GM18517 (cell line): ENCODE measurements around the gene SP6.

ENCODE experiments used
- ATAC-seq: cut with Tn5 transposase; IDR thresholded peaks from one replicate; pipeline ENCODE4 v1.9.1; 2021; ENCODE audit warnings: mild to moderate bottlenecking, moderate library complexity; ENCODE audit not compliant: unreplicated experiment

The SP6 gene

GRCh38 chr17:47838636-47839035 lies 12.3 kb downstream of the SP6 start:
- no peak for ATAC-seq

- no peak for ATAC-seq
Observed at GRCh38 chr17:47837401-47838039, 13.4 kb downstream of the SP6 start.

- no peak for ATAC-seq
Observed at GRCh38 chr17:47836601-47837000, 14.4 kb downstream of the SP6 start.

GRCh38 chr17:47834756-47835155 lies 16.2 kb downstream of the SP6 start:
- ATAC-seq, result no peak

- no peak for ATAC-seq
Observed at GRCh38 chr17:47831934-47832327, 19.0 kb downstream of the SP6 start.

GRCh38 chr17:47831003-47831933 lies 19.7 kb downstream of the SP6 start, which contains the start of the genes LRRC46 and MRPL10:
LRRC46 (plus strand) TSS chr17:47831670; CDS start chr17:47831990, 320 bp downstream.
MRPL10 (minus strand) TSS chr17:47831541; CDS start chr17:47831511, 30 bp downstream.
- ATAC-seq, result peak; percentile 79

GRCh38 chr17:47830396-47831002 lies 20.5 kb downstream of the SP6 start:
- no peak for ATAC-seq

- no peak for ATAC-seq
Observed at GRCh38 chr17:47829870-47830269, 21.1 kb downstream of the SP6 start.

GRCh38 chr17:47823519-47823918 lies 27.4 kb downstream of the SP6 start:
- ATAC-seq, result no peak

- ATAC-seq, result no peak
Observed at GRCh38 chr17:47822785-47823184, 28.2 kb downstream of the SP6 start.

- ATAC-seq, result peak; percentile 53
Observed at GRCh38 chr17:47821424-47822391, 29.3 kb downstream of the SP6 start, which contains the start of gene OSBPL7. OSBPL7 (minus strand) TSS chr17:47821794; CDS start chr17:47820278, 1,516 bp downstream.

- ATAC-seq, result no peak
Observed at GRCh38 chr17:47821031-47821423, 29.9 kb downstream of the SP6 start.

- ATAC-seq, result no peak
Observed at GRCh38 chr17:47820033-47820789, 30.8 kb downstream of the SP6 start.

GRCh38 chr17:47819475-47819874 lies 31.5 kb downstream of the SP6 start:
- ATAC-seq, result no peak

- no peak for ATAC-seq
Observed at GRCh38 chr17:47818002-47818695, 32.8 kb downstream of the SP6 start.

GRCh38 chr17:47816947-47817346 lies 34.0 kb downstream of the SP6 start:
- no peak for ATAC-seq

- ATAC-seq, result no peak
Observed at GRCh38 chr17:47816111-47816735, 34.7 kb downstream of the SP6 start.

- ATAC-seq, result no peak
Observed at GRCh38 chr17:47815106-47815918, 35.7 kb downstream of the SP6 start.
